ENCODE results near the gene PCDHGA6. TPM values are rescaled to one million over a fixed set of nuclear protein-coding genes. Genes with fewer than 3 reads are reported as not detected.

The PCDHGA6 gene
- total and polyA plus RNA-seq, 9 of the 15 experiments (the other 6 are each of a cell fraction or from before 2014, with no cell fraction given), result 0.01 to 0.18 (median 0.09) TPM; not detected in 1

- TF ChIP-seq TEAD1 (CRISPR knock-in tag; IDR thresholded peaks at IDR 0.05), result no peak
- TF ChIP-seq RBFOX2 (IDR thresholded peaks at IDR 0.05; ENCODE audit: low read depth, low read length), result 0 out of 2 replicates have a peak, but pooled peaks have one; percentile 19
- TF ChIP-seq, protein P1, sequence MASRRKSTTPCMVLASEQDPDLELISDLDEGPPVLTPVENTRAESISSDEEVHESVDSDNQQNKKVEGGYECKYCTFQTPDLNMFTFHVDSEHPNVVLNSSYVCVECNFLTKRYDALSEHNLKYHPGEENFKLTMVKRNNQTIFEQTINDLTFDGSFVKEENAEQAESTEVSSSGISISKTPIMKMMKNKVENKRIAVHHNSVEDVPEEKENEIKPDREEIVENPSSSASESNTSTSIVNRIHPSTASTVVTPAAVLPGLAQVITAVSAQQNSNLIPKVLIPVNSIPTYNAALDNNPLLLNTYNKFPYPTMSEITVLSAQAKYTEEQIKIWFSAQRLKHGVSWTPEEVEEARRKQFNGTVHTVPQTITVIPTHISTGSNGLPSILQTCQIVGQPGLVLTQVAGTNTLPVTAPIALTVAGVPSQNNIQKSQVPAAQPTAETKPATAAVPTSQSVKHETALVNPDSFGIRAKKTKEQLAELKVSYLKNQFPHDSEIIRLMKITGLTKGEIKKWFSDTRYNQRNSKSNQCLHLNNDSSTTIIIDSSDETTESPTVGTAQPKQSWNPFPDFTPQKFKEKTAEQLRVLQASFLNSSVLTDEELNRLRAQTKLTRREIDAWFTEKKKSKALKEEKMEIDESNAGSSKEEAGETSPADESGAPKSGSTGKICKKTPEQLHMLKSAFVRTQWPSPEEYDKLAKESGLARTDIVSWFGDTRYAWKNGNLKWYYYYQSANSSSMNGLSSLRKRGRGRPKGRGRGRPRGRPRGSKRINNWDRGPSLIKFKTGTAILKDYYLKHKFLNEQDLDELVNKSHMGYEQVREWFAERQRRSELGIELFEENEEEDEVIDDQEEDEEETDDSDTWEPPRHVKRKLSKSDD (conservative IDR thresholded peaks at IDR 0.05; ENCODE audit: low read length), result no peak
- TF ChIP-seq MGA (IDR thresholded peaks at IDR 0.05), result 0 out of 2 replicates have a peak, but pooled peaks have one; percentile 16
- TF ChIP-seq POLR3A (IDR thresholded peaks at IDR 0.05; ENCODE audit: borderline replicate concordance, extremely low read depth, insufficient read depth, insufficient read length), result no peak
- TF ChIP-seq E2F6 (IDR thresholded peaks at IDR 0.05; ENCODE audit: borderline replicate concordance in 1 of 2, extremely low read depth in 1 of 2, insufficient read depth in 1 of 2, insufficient read length in 1 of 2, low read depth in 1 of 2, low read length in 1 of 2, poor library complexity in 1 of 2, severe bottlenecking in 1 of 2), result peak in 1 of 2 experiments; percentile 19
- TF ChIP-seq BACH1 (tag; IDR thresholded peaks at IDR 0.05), result no peak
- TF ChIP-seq MED1 (CRISPR knock-in tag; IDR thresholded peaks at IDR 0.05; ENCODE audit: borderline replicate concordance), result no peak
- TF ChIP-seq HMG20B (CRISPR knock-in tag; IDR thresholded peaks at IDR 0.05), result no peak
Observed at GRCh38 chr5:141354900-141355469, 18.7 kb upstream of the PCDHGA6 start, which contains the start of gene PCDHGA4 (continued).
